SK-N-DZ (cell line): ENCODE data around the gene TMEM11.
"Not testable (repeated sequence)": the region's sequence is repeated elsewhere in the genome, so short reads cannot be mapped to it uniquely, and the experiment has no call there.

Source experiments
- DNase-seq: peaks from one replicate; pipeline ENCODE4 v3.0.0-alpha.2; 2015; ENCODE audit warnings: low spot score

Gene TMEM11

GRCh38 chr17:21212826-21213637, 929 bp downstream of the TMEM11 start:
- no peak for DNase-seq

GRCh38 chr17:21211825-21212479, 2.0 kb downstream of the TMEM11 start:
- DNase-seq, result no peak

DNA sequence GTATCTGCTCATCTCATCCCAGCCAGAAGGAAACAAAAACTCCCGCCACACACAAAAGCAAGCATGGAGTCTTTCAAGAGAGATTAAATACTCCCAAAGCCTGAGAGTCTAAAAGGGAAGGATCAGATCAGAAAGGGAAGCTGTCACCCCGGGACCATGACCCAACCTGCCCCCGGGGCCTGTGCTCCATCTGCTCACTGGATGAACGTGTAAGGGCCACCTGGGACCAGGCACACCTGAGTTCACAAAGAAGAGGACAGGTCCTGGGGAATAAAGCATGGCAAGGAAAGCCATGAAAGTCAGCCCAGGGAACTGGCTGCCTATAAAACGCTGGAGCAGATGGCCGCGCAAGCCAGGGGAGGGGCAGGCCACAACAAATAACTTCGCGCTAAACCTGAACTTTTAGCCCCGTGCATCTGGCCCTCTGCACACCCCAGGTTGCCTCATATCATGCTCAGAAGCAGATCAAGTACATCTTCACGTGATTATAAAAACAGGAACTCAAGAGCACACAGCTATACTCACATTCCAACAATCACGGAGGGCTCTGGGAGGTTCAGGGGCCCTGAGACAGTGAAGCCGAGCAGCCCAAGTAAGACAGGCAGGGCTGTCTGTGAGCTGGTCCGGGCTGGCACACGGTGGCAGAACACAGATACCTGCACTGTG, 3.4 kb downstream of the TMEM11 start:
- no peak for DNase-seq

GRCh38 chr17:21209511-21210175, 4.3 kb downstream of the TMEM11 start:
- no peak for DNase-seq

GRCh38 chr17:21208352-21208751, 5.6 kb downstream of the TMEM11 start:
- DNase-seq, result no peak

DNA sequence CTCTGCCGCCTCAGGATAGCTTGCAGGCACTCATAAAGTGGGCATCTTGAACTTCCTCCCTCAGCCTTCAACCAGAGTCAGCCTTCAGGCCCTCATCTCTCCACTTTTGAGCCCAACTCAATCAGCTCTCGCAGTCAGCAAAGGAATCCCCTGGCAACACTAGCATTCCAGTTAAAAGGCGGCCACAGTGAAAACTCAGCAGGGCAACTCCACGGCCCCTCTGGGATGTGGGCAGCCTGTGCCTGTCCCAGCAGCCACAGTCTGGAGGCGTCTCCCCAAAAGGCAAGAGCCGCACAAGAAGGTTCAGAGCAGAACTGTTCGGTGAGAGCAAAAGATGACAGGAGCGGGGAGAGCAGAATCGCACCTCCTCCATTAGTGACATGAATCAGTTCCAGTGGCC, 9.0 kb downstream of the TMEM11 start:
- DNase-seq, result no peak

- no peak for DNase-seq
Observed at GRCh38 chr17:21202512-21202911, 11.4 kb downstream of the TMEM11 start.

DNA sequence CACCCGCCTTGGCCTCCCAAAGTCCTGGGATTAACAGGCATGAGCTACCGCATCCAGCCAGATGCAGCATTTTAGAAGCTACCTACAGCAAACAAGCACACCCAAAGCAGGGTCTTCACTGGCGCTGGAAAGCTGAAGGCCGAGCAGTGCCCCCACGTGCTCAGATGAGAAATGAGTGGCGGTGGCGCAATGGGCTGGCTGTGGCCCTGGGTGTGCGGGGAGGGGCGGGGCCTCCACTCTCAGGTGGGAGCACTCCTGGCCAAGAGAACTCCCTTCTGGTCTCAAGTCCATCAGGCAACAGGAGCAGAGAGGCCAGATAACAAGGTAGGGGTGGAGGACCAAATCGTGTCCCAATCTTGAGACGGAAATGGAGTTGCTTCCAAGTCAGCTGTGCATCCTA, 12.1 kb downstream of the TMEM11 start:
- DNase-seq, result no peak

- DNase-seq, result no peak
Observed at GRCh38 chr17:21201298-21201595, 12.7 kb downstream of the TMEM11 start.

- DNase-seq, result no peak
Observed at GRCh38 chr17:21200590-21201297, 13.2 kb downstream of the TMEM11 start.

GRCh38 chr17:21199856-21200255, 14.1 kb downstream of the TMEM11 start:
- DNase-seq, result no peak

DNA sequence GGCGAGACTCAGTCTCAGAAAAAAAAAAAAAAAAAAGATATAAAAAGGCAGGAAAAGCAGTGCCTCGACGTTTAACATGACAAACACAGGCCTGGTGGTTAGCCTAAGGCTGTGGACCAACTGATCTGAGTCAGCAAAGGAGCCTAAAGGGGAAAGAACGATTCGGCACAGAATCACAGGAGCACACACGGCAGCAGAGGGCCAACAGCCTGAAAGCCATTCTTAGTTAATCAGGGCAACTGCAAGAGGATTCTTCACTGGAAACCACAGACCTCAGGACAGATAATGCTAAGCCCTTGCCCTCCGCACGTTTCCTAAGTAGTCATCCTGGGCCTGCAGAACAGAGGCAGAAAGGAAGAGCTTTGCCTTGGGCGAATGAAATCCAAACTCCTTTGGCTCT, 14.7 kb downstream of the TMEM11 start:
- DNase-seq, result no peak

- no peak for DNase-seq
Observed at GRCh38 chr17:21198411-21198810, 15.6 kb downstream of the TMEM11 start.

GRCh38 chr17:21196126-21196525, 17.8 kb downstream of the TMEM11 start:
- no peak for DNase-seq

GRCh38 chr17:21194703-21195102, 19.3 kb downstream of the TMEM11 start:
- no peak for DNase-seq

GRCh38 chr17:21194226-21194625, 19.7 kb downstream of the TMEM11 start:
- no peak for DNase-seq

- no peak for DNase-seq
Observed at GRCh38 chr17:21193031-21193430, 20.9 kb downstream of the TMEM11 start.

DNA sequence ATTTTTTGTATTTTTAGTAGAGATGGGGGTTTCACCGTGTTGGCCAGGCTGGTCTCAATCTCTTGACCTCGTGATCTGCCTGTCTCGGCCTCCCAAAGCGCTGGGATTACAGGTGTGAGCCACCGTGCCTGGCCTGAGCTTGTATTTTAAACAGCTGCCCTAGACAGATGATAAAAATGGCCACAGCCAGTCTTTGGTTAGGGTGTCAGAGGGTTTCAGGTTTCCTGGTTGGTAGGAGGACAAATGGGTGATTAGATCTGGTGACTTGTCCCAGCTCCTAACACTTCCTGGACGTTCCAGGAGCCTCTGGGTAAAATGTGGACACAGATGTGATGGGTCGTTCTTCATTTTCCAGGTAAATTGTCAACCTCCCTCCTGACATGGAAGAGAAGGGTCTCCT, 21.5 kb downstream of the TMEM11 start:
- DNase-seq, result not testable (repeated sequence)

GRCh38 chr17:21191698-21192097, 22.3 kb downstream of the TMEM11 start:
- DNase-seq, result no peak

DNA sequence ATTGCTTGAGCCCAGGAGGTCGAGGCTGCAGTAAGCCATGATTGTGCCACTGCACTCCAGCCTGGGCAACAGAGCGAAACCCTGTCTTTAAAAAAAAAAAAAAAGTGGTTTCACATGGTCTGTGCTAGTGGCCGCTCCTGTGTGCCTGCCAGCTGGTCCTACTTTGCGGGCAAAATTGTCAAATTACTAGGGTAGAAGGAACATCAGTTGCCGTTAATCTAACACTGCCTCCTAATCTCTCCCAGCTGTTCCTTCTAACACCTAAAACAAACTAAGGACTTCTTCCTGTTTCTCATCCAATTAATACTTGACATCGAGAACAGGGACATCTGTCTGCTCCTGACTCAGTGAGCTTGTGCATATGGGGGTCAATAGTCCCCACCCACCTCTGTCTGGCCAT, 23.9 kb downstream of the TMEM11 start:
- DNase-seq, result no peak

GRCh38 chr17:21189361-21189760, 24.6 kb downstream of the TMEM11 start:
- DNase-seq, result no peak
